Stimulated activated CD4-positive, alpha-beta T cell treated with anti-CD3 and anti-CD28 coated beads, Interleukin-15, amount 100 ng/mL, for 24 hours (primary cell): ENCODE measurements around the gene XYLB.
A peak's percentile ranks its signal among the peaks of the same experiment; 100 is the strongest.
"Not testable (repeated sequence)": the region's sequence is repeated elsewhere in the genome, so short reads cannot be mapped to it uniquely, and the experiment has no call there.

ENCODE experiments used
- DNase-seq: peaks from one replicate; pipeline ENCODE4 v3.0.0-alpha.2; 2020

Gene XYLB

GRCh38 chr3:38346587-38347410, at the start of gene XYLB:
Gene XYLB, plus strand, starts transcription at chr3:38346785. Its CDS starts 84 bp downstream, at chr3:38346869.
- peak; percentile 91 for DNase-seq

GRCh38 chr3:38297053-38297452, 49.5 kb upstream of the XYLB start:
- not testable (repeated sequence) for DNase-seq

GRCh38 chr3:38297537-38297936, 49.0 kb upstream of the XYLB start:
- DNase-seq = no peak

GRCh38 chr3:38297947-38298711, 48.5 kb upstream of the XYLB start:
- no peak for DNase-seq

GRCh38 chr3:38306941-38307340, 39.6 kb upstream of the XYLB start:
- DNase-seq = no peak

- no peak for DNase-seq
Measured at GRCh38 chr3:38307599-38307998, 39.0 kb upstream of the XYLB start.

GRCh38 chr3:38308456-38308855, 38.1 kb upstream of the XYLB start:
- no peak for DNase-seq

GRCh38 chr3:38311476-38311875, 35.1 kb upstream of the XYLB start:
- DNase-seq = no peak

- no peak for DNase-seq
Measured at GRCh38 chr3:38311941-38312340, 34.6 kb upstream of the XYLB start.

GRCh38 chr3:38312356-38312755, 34.2 kb upstream of the XYLB start:
- no peak for DNase-seq

- no peak for DNase-seq
Measured at GRCh38 chr3:38313263-38313662, 33.3 kb upstream of the XYLB start.

GRCh38 chr3:38313695-38314094, 32.9 kb upstream of the XYLB start:
- DNase-seq = no peak

- DNase-seq = no peak
Measured at GRCh38 chr3:38314112-38314763, 32.3 kb upstream of the XYLB start.

- no peak for DNase-seq
Measured at GRCh38 chr3:38314764-38315487, 31.7 kb upstream of the XYLB start.

- no peak for DNase-seq
Measured at GRCh38 chr3:38315488-38316230, 30.9 kb upstream of the XYLB start.

GRCh38 chr3:38316356-38317191, 30.0 kb upstream of the XYLB start:
- no peak for DNase-seq

GRCh38 chr3:38317192-38317759, 29.3 kb upstream of the XYLB start:
- no peak for DNase-seq

- DNase-seq = no peak
Measured at GRCh38 chr3:38318766-38319671, 27.6 kb upstream of the XYLB start.

GRCh38 chr3:38320638-38321037, 25.9 kb upstream of the XYLB start:
- DNase-seq = not testable (repeated sequence)

GRCh38 chr3:38323060-38323459, 23.5 kb upstream of the XYLB start:
- DNase-seq = no peak
